Pancreas (tissue), 10 donors: Measurements from ENCODE around the gene ZBTB39. TPM values are rescaled to one million over a fixed set of nuclear protein-coding genes. Genes with fewer than 3 reads are reported as not detected.

ENCODE experiments used
- ATAC-seq, 4 donors: fragments of 200-7000 bp; cut with Tn5 transposase; one replicate each; pipeline versions ENCODE4 v1.8.0 to v1.9.1; 2020; ENCODE audit warnings: mild to moderate bottlenecking in 4 of 4, moderate library complexity in 4 of 4
- DNase-seq, 6 donors: peaks; one replicate each; pipeline ENCODE4 v3.0.0-alpha.2; 2020
- FAIRE-seq: peaks from 2 replicates; lab custom pipeline; 2012; peaks lifted over from hg19 to GRCh38; lab: Jason Lieb, UNC
- H3K27ac ChIP-seq, 4 donors: fragments of 200-600 bp; sonication (generic); 1 replicate in 3 of 4; 2 replicates in 1 of 4; pipeline versions ENCODE4 v1.5.0 to v1.8.0; 2020
- H3K27me3 ChIP-seq, 4 donors: fragments of 200-600 bp; one replicate each; pipeline ENCODE4 v1.8.0; 2021
- H3K36me3 ChIP-seq, 3 donors: fragments of 200-600 bp; sonication (generic) in 1 of 3; one replicate each; pipeline versions ENCODE4 v1.5.0 to v1.8.0; 2020 to 2021
- H3K4me1 ChIP-seq, 3 donors: fragments of 200-600 bp; one replicate each; pipeline ENCODE4 v1.8.0; 2021
- H3K4me3 ChIP-seq, 4 donors: fragments of 200-600 bp; sonication (generic) in 2 of 4; one replicate each; pipeline versions ENCODE4 v1.5.0 to v1.8.0; 2020 to 2021
- H3K9me3 ChIP-seq, 4 donors: fragments of 200-600 bp; one replicate each; pipeline ENCODE4 v1.8.0; 2021
- WGBS, 2 donors: extraction: QIAGEN DNeasy Blood & Tissue Kit; methylation state at CpG; one replicate each; pipeline ENCODE4 v1.1.7; 2013; 5-methylcytosine and 5-hydroxymethylcytosine counted together
- intact Hi-C, 3 donors: fragments of 100-400 bp; cut with DNase I; formaldehyde crosslinking; loops; one replicate each; pipeline versions ENCODE4 v1.11.1 to v1.14.2; 2022
- polyA plus RNA-seq, 2 donors: library from polyadenylated mRNA; stranded (reverse); fragments of 200-250 nt; gene quantifications; one replicate each; pipeline ENCODE4 v1.2.3, GENCODE V29; 2013
- total RNA-seq, 6 donors: library from RNA; stranded (reverse); fragmentation: NEBNext Ultra II Directional in 4 of 6; extraction: Animal tissue kit (Norgen Biotek cat#: 25700) in 4 of 6; gene quantifications; one replicate each; pipeline versions ENCODE4 v1.2.1 to v1.2.4, GENCODE V29; 2021 to 2023
- TF ChIP-seq, protein P1 (sequence below), 4 donors: fragments of 200-600 bp; sonication (generic) in 3 of 4; IDR thresholded peaks; one replicate each; pipeline versions ENCODE4 v1.5.0 to v1.8.0; 2021; ENCODE audit warnings: antibody characterized with exemption in 4 of 4
- donor health status: healthy with polysubstance abuse.
- donor health status: DM: no; HTN: no; CAD: no; lungs with moderate emphysema.
- donor health status: DM: no; HTN: no; CAD: no.
- donor health status: control.
- donor health status: control.
- donor health status: Bipolar disorder and iron deficiency.
- donor health status: DM: yes; HTN: yes; CAD: no.
- donor health status: DM: no; HTN: no; CAD: no.
- donor health status: DM: no; HTN: no; CAD: no.
- donor health status: DM: yes; HTN: yes; CAD: no.

The ZBTB39 gene
- total and polyA plus RNA-seq, 8 donors = 1.5 to 4.3 (median 2.8) TPM

DNA sequence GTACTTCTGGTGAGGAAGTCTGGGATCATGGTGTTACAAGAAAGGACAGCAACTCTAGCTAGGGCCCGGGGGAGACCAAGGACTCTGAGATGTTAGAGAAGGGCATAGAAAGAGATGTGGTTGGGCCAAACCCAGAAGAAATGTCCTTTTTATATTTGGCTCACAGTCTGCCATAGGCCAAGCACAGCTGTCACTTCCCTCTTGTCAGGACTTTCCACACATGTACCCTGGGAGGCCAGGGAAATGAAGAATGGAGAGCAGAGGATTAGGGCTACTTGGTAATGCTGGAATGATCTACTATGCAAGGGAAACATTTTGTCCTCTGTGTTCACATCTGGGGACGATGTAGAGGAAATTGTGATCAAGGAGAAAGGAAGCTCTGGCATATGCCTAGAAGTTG, 34.4 kb upstream of the ZBTB39 start:
- intact Hi-C loops = no loop called here
- Histone ChIP-seq H3K9me3 (no peaks in the 10 kb centered on the region), H3K4me1 (no peaks in the 10 kb centered on the region), H3K27me3 (no peaks in the 10 kb centered on the region), H3K4me3 (no peak overlapping the region), H3K27ac (no peak overlapping the region), H3K36me3 (no peaks in the 10 kb centered on the region)
- ATAC-seq = no peak
- 57 to 60% methylated on average over 2 of the region's 2 CpGs for WGBS, 2 donors
- no peak for DNase-seq
- TF ChIP-seq, protein P1, sequence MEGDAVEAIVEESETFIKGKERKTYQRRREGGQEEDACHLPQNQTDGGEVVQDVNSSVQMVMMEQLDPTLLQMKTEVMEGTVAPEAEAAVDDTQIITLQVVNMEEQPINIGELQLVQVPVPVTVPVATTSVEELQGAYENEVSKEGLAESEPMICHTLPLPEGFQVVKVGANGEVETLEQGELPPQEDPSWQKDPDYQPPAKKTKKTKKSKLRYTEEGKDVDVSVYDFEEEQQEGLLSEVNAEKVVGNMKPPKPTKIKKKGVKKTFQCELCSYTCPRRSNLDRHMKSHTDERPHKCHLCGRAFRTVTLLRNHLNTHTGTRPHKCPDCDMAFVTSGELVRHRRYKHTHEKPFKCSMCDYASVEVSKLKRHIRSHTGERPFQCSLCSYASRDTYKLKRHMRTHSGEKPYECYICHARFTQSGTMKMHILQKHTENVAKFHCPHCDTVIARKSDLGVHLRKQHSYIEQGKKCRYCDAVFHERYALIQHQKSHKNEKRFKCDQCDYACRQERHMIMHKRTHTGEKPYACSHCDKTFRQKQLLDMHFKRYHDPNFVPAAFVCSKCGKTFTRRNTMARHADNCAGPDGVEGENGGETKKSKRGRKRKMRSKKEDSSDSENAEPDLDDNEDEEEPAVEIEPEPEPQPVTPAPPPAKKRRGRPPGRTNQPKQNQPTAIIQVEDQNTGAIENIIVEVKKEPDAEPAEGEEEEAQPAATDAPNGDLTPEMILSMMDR (IDR thresholded peaks at IDR 0.05) = no peak
- no peak for FAIRE-seq

- no peak for FAIRE-seq
- 81 to 86% methylated on average over 4 of the region's 4 CpGs for WGBS, 2 donors
- Histone ChIP-seq H3K9me3 (no peaks in the 10 kb centered on the region), H3K4me1 (no peaks in the 10 kb centered on the region), H3K36me3 (no peaks in the 10 kb centered on the region), H3K4me3 (no peak overlapping the region), H3K27ac (no peak overlapping the region), H3K27me3 (no peaks in the 10 kb centered on the region)
- intact Hi-C loops = no loop called here
- no peak for ATAC-seq
- TF ChIP-seq, protein P1 (IDR thresholded peaks at IDR 0.05) = no peak
- DNase-seq = no peak
Observed at GRCh38 chr12:57040211-57040610, 33.9 kb upstream of the ZBTB39 start.

GRCh38 chr12:57039016-57039798, 32.9 kb upstream of the ZBTB39 start:
- ATAC-seq (no peak), FAIRE-seq (no peak), DNase-seq (no peak)
- no peaks in the 10 kb centered on the region for H3K27me3 ChIP-seq
- 70 to 72% methylated on average over 9 of the region's 9 CpGs for WGBS, 2 donors
- TF ChIP-seq, protein P1 (IDR thresholded peaks at IDR 0.05) = no peak
- no peaks in the 10 kb centered on the region for H3K4me1 ChIP-seq
- no peak overlapping the region for H3K27ac ChIP-seq
- no peaks in the 10 kb centered on the region for H3K36me3 ChIP-seq
- intact Hi-C loops = no loop called here
- no peaks in the 10 kb centered on the region for H3K9me3 ChIP-seq
- H3K4me3 ChIP-seq = no peak overlapping the region

DNA sequence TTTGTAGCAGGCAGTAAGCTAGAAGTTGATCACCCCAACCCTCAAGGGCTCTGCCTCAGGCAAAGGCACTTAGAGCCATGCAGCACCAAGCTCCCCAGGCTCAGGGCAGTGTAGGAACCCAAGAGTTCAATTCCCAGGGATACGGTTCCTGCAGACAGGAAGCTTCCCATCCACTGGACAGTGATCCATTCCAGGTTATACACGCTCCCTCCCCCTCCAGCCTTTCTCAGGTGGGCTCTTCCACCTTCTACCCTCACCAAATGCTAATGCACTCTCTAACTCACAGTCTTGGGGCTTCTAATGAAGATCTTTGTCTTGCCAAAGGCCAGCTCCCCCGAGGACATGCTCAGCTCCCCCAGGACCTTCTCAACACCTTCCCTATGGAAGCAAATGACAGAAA, 30.9 kb upstream of the ZBTB39 start:
- TF ChIP-seq, protein P1 (IDR thresholded peaks at IDR 0.05) = no peak
- FAIRE-seq = no peak

DNA sequence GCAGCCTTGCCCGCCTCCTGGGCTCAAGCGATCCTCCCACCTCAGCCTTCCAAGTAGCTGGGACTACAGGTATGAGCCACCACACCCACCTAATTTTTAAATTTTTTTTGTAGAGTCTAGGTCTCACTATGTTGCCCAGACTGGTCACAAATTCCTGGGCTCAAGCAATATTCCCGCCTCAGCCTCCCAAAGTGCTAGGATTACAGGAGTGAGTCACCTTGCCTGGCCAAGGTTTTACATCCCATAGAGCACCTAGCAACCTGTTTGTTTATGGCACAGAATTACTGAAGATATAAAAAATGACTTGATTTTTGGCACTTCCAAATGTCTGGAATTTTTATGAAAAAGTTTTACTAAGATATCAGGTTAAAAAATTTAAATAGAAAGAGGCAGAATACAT, 27.1 kb upstream of the ZBTB39 start:
- 88 to 91% methylated on average over 3 of the region's 3 CpGs for WGBS, 2 donors
- Histone ChIP-seq H3K4me1 (no peaks in the 10 kb centered on the region), H3K4me3 (no peak overlapping the region), H3K27me3 (no peaks in the 10 kb centered on the region), H3K9me3 (no peaks in the 10 kb centered on the region), H3K27ac (no peak overlapping the region), H3K36me3 (no peaks in the 10 kb centered on the region)
- TF ChIP-seq, protein P1 (IDR thresholded peaks at IDR 0.05) = no peak
- ATAC-seq = no peak
- DNase-seq = no peak
- no peak for FAIRE-seq
- intact Hi-C loops = no loop called here

More for the DNA sequence above, 30.9 kb upstream of the ZBTB39 start:
- 59 to 75% methylated on average over 3 of the region's 3 CpGs for WGBS, 2 donors
- Histone ChIP-seq H3K9me3 (no peaks in the 10 kb centered on the region), H3K4me1 (no peaks in the 10 kb centered on the region), H3K27ac (no peak overlapping the region), H3K27me3 (no peaks in the 10 kb centered on the region), H3K36me3 (no peaks in the 10 kb centered on the region), H3K4me3 (no peak overlapping the region)
- intact Hi-C loops = no loop called here
- no peak for DNase-seq
- no peak for ATAC-seq
